ENCODE measurements around the gene SS18.
"Not testable (repeated sequence)": the region's sequence is repeated elsewhere in the genome, so short reads cannot be mapped to it uniquely, and the experiment has no call there.

Gene SS18

GRCh38 chr18:26090130-26091046 is at the start of gene SS18:
Gene SS18, minus strand, starts transcription at chr18:26090613. Its CDS starts 44 bp downstream, at chr18:26090569.
- peak; percentile 40 for DNase-seq

- DNase-seq: no peak
Measured at GRCh38 chr18:26135548-26135947, 45.1 kb upstream of the SS18 start.

GRCh38 chr18:26134107-26134506 is 43.7 kb upstream of the SS18 start:
- no peak for DNase-seq

GRCh38 chr18:26133652-26134051 is 43.2 kb upstream of the SS18 start, which contains the start of gene PSMA8:
Gene PSMA8, plus strand, starts transcription at chr18:26133869. Its CDS starts 97 bp downstream, at chr18:26133966.
- DNase-seq: no peak

GRCh38 chr18:26128192-26128591 is 37.8 kb upstream of the SS18 start:
- not testable (repeated sequence) for DNase-seq

- no peak for DNase-seq
Measured at GRCh38 chr18:26127786-26128185, 37.4 kb upstream of the SS18 start.

- not testable (repeated sequence) for DNase-seq
Measured at GRCh38 chr18:26121994-26122393, 31.6 kb upstream of the SS18 start.

- DNase-seq: no peak
Measured at GRCh38 chr18:26121476-26121875, 31.1 kb upstream of the SS18 start.

- no peak for DNase-seq
Measured at GRCh38 chr18:26119246-26119645, 28.8 kb upstream of the SS18 start.

GRCh38 chr18:26104035-26104434 is 13.6 kb upstream of the SS18 start:
- no peak for DNase-seq

GRCh38 chr18:26103579-26103978 is 13.2 kb upstream of the SS18 start:
- no peak for DNase-seq

- no peak for DNase-seq
Measured at GRCh38 chr18:26097563-26097962, 7.2 kb upstream of the SS18 start.

GRCh38 chr18:26096852-26097251 is 6.4 kb upstream of the SS18 start:
- no peak for DNase-seq

- no peak for DNase-seq
Measured at GRCh38 chr18:26091047-26091630, 726 bp upstream of the SS18 start.

GRCh38 chr18:26089293-26090129 is 902 bp downstream of the SS18 start:
- no peak for DNase-seq

GRCh38 chr18:26088487-26088886 is 1.9 kb downstream of the SS18 start:
- DNase-seq: no peak

GRCh38 chr18:26086959-26087358 is 3.5 kb downstream of the SS18 start:
- no peak for DNase-seq

- DNase-seq: no peak
Measured at GRCh38 chr18:26085056-26085455, 5.4 kb downstream of the SS18 start.

GRCh38 chr18:26083099-26083498 is 7.3 kb downstream of the SS18 start:
- no peak for DNase-seq

- DNase-seq: no peak
Measured at GRCh38 chr18:26082475-26082874, 7.9 kb downstream of the SS18 start.

- DNase-seq: no peak
Measured at GRCh38 chr18:26074246-26074645, 16.2 kb downstream of the SS18 start.

GRCh38 chr18:26073758-26074157 is 16.7 kb downstream of the SS18 start:
- no peak for DNase-seq

- no peak for DNase-seq
Measured at GRCh38 chr18:26071725-26072124, 18.7 kb downstream of the SS18 start.
